ENCODE measurements around the gene ZSCAN1. TPM values are rescaled to one million over a fixed set of nuclear protein-coding genes. Genes with fewer than 3 reads are reported as not detected.

Gene ZSCAN1
- total and polyA plus RNA-seq, 4 donors = 0.30 to 1.7 (median 0.88) TPM

- DNase-seq (no peak), ATAC-seq (ENCODE audit: insufficient read depth, low FRiP score) (no peak)
- no peaks in the 10 kb centered on the region for H3K27me3 ChIP-seq (ENCODE audit: control insufficient read depth in 3 of 3, insufficient read depth in 3 of 3, low read length in 2 of 3)
- no peak for TF ChIP-seq CTCF (IDR thresholded peaks at IDR 0.05; ENCODE audit: control extremely low read depth, extremely low read depth)
- peak overlapping the region in 1 of 2 donors; percentile 79 for H3K27ac ChIP-seq (ENCODE audit: low read depth in 1 of 2, low read length in 1 of 2)
- peak overlapping the region in 1 of 2 donors; percentile 81 for H3K9ac ChIP-seq (ENCODE audit: insufficient read depth in 1 of 2, low read length in 2 of 2)
- peaks cover 0 to 72% (median 2%) of the 10 kb centered on the region in 4 donors for H3K9me3 ChIP-seq (ENCODE audit: control insufficient read depth in 4 of 4, insufficient read depth in 3 of 4, low read length in 3 of 4)
- H3K4me3 ChIP-seq = no peak overlapping the region
- peaks cover 0 to 14% (median 5%) of the 10 kb centered on the region in 5 donors for H3K4me1 ChIP-seq (ENCODE audit: control insufficient read depth in 5 of 5, insufficient read depth in 5 of 5, low read length in 5 of 5)
- 90 to 91% methylated on average over 13 of the region's 13 CpGs for WGBS, 2 donors
- peaks cover 0 to 19% (median 8%) of the 10 kb centered on the region in 4 donors for H3K36me3 ChIP-seq (ENCODE audit: control insufficient read depth in 4 of 4, insufficient read depth in 4 of 4, low read length in 4 of 4)
Observed at GRCh38 chr19:58058467-58058866, 24.6 kb downstream of the ZSCAN1 start.

GRCh38 chr19:58059003-58059670, 25.3 kb downstream of the ZSCAN1 start, which contains the start of gene ZNF135:
Gene ZNF135 (plus strand): TSS chr19:58059282. CDS start chr19:58060003, 721 bp downstream.
- Histone ChIP-seq H3K4me1 (ENCODE audit: control insufficient read depth in 5 of 5, insufficient read depth in 5 of 5, low read length in 5 of 5) (peaks cover 0 to 14% (median 5%) of the 10 kb centered on the region in 5 donors), H3K9me3 (ENCODE audit: control insufficient read depth in 4 of 4, insufficient read depth in 3 of 4, low read length in 3 of 4) (peaks cover 0 to 71% (median 6%) of the 10 kb centered on the region in 4 donors), H3K9ac (ENCODE audit: insufficient read depth in 1 of 2, low read length in 2 of 2) (peak within 1 kb of the TSS; percentile 81 to 85), H3K27ac (ENCODE audit: low read depth in 1 of 2, low read length in 1 of 2) (peak within 1 kb of the TSS; percentile 89 to 92), H3K27me3 (ENCODE audit: control insufficient read depth in 3 of 3, insufficient read depth in 3 of 3, low read length in 2 of 3) (no peaks in the 10 kb centered on the region), H3K4me3 (peak within 1 kb of the TSS; percentile 64), H3K36me3 (ENCODE audit: control insufficient read depth in 4 of 4, insufficient read depth in 4 of 4, low read length in 4 of 4) (peaks cover 0 to 26% (median 11%) of the 10 kb centered on the region in 4 donors)
- 2 to 3% methylated on average over 50 to 62 of the region's 62 CpGs for WGBS, 2 donors
- peak; percentile 96 to 98 (median 96) for DNase-seq
- TF ChIP-seq CTCF (IDR thresholded peaks at IDR 0.05; ENCODE audit: control extremely low read depth, extremely low read depth) = no peak
- ATAC-seq (ENCODE audit: insufficient read depth, low FRiP score) = peak; percentile 88

- DNase-seq (no peak), ATAC-seq (ENCODE audit: insufficient read depth, low FRiP score) (no peak)
- TF ChIP-seq CTCF (IDR thresholded peaks at IDR 0.05; ENCODE audit: control extremely low read depth, extremely low read depth) = no peak
- peak overlapping the region; percentile 78 to 85 for H3K9ac ChIP-seq (ENCODE audit: insufficient read depth in 1 of 2, low read length in 2 of 2)
- no peaks in the 10 kb centered on the region for H3K27me3 ChIP-seq (ENCODE audit: control insufficient read depth in 3 of 3, insufficient read depth in 3 of 3, low read length in 2 of 3)
- 14 to 17% methylated on average over 28 of the region's 28 CpGs for WGBS, 2 donors
- H3K36me3 ChIP-seq (ENCODE audit: control insufficient read depth in 4 of 4, insufficient read depth in 4 of 4, low read length in 4 of 4) = peaks cover 0 to 31% (median 14%) of the 10 kb centered on the region in 4 donors
- H3K27ac ChIP-seq (ENCODE audit: low read depth in 1 of 2, low read length in 1 of 2) = peak overlapping the region; percentile 89 to 92
- H3K9me3 ChIP-seq (ENCODE audit: control insufficient read depth in 4 of 4, insufficient read depth in 3 of 4, low read length in 3 of 4) = peaks cover 0 to 70% (median 8%) of the 10 kb centered on the region in 4 donors
- H3K4me1 ChIP-seq (ENCODE audit: control insufficient read depth in 5 of 5, insufficient read depth in 5 of 5, low read length in 5 of 5) = peaks cover 0 to 12% (median 5%) of the 10 kb centered on the region in 5 donors
- H3K4me3 ChIP-seq = peak overlapping the region; percentile 64
Observed at GRCh38 chr19:58059671-58060078, 25.9 kb downstream of the ZSCAN1 start.

Measured in lung (tissue), 12 donors.